ENCODE measurements around the gene MRPL34. TPM values are rescaled to one million over a fixed set of nuclear protein-coding genes. Genes with fewer than 3 reads are reported as not detected.

MRPL34 gene
- total RNA-seq, 1 experiment from 2014 or later = 65.8 TPM

- Mint-ChIP-seq H3K4me3 (ENCODE audit: unreplicated experiment) (no peak overlapping the region), H3K27ac (ENCODE audit: low read depth, unreplicated experiment) (no peak overlapping the region), H3K27me3 (ENCODE audit: insufficient read depth, unreplicated experiment) (no peaks in the 10 kb centered on the region), H3K9me3 (ENCODE audit: unreplicated experiment) (no peaks in the 10 kb centered on the region), H3K36me3 (ENCODE audit: insufficient read depth, unreplicated experiment) (peaks cover 19% of the 10 kb centered on the region), H3K4me1 (ENCODE audit: insufficient read depth, unreplicated experiment) (peaks cover 15% of the 10 kb centered on the region)
- POLR2A ChIA-PET = no interaction called here
- DNase-seq (ENCODE audit: unreplicated experiment) = peak; percentile 79
- TF ChIP-seq, protein P1, sequence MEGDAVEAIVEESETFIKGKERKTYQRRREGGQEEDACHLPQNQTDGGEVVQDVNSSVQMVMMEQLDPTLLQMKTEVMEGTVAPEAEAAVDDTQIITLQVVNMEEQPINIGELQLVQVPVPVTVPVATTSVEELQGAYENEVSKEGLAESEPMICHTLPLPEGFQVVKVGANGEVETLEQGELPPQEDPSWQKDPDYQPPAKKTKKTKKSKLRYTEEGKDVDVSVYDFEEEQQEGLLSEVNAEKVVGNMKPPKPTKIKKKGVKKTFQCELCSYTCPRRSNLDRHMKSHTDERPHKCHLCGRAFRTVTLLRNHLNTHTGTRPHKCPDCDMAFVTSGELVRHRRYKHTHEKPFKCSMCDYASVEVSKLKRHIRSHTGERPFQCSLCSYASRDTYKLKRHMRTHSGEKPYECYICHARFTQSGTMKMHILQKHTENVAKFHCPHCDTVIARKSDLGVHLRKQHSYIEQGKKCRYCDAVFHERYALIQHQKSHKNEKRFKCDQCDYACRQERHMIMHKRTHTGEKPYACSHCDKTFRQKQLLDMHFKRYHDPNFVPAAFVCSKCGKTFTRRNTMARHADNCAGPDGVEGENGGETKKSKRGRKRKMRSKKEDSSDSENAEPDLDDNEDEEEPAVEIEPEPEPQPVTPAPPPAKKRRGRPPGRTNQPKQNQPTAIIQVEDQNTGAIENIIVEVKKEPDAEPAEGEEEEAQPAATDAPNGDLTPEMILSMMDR (IDR thresholded peaks at IDR 0.05; ENCODE audit: unreplicated experiment) = peak; percentile 90
- CTCF ChIA-PET = interaction anchor here (0.6 to 3.0 kb wide), 15 partner anchors 11 to 593 kb away, joined by 3 to 84 read pairs (median 4); partner anchors contain the start of gene ANO8
- intact Hi-C loops (cut with micrococcal nuclease) = loop anchor here (1.0 to 5.0 kb wide), 3 partner anchors 40 to 120 kb away; no protein-coding TSS in a partner anchor
- no TSS peak for BruUV-seq (replicated peaks)
These were observed 40.5 kb downstream of the MRPL34 start for GRCh38 chr19:17346109-17346671.

- peak; percentile 74 for DNase-seq (ENCODE audit: unreplicated experiment)
- BruUV-seq (replicated peaks) = no TSS peak
- POLR2A ChIA-PET = interaction anchor here (0.6 kb wide), 1 partner anchor 436 kb away, joined by 3 read pairs; no protein-coding TSS in a partner anchor
- intact Hi-C loops (cut with micrococcal nuclease) = loop anchor here (5.0 kb wide), 1 partner anchor 55 kb away; no protein-coding TSS in a partner anchor
- peak overlapping the region; percentile 76 for H3K27ac Mint-ChIP-seq (ENCODE audit: low read depth, unreplicated experiment)
- TF ChIP-seq, protein P1 (IDR thresholded peaks at IDR 0.05; ENCODE audit: unreplicated experiment) = no peak
- H3K4me1 Mint-ChIP-seq (ENCODE audit: insufficient read depth, unreplicated experiment) = peaks cover 15% of the 10 kb centered on the region
- CTCF ChIA-PET = interaction anchor here (0.6 to 4.1 kb wide), 10 partner anchors 12 to 436 kb away, joined by 3 to 29 read pairs (median 3); partner anchors contain the start of gene ABHD8
- no peak overlapping the region for H3K4me3 Mint-ChIP-seq (ENCODE audit: unreplicated experiment)
- no peaks in the 10 kb centered on the region for H3K9me3 Mint-ChIP-seq (ENCODE audit: unreplicated experiment)
- peaks cover 9% of the 10 kb centered on the region for H3K36me3 Mint-ChIP-seq (ENCODE audit: insufficient read depth, unreplicated experiment)
- H3K27me3 Mint-ChIP-seq (ENCODE audit: insufficient read depth, unreplicated experiment) = no peaks in the 10 kb centered on the region
These were observed 41.7 kb downstream of the MRPL34 start for GRCh38 chr19:17347361-17347760.

- H3K36me3 Mint-ChIP-seq (ENCODE audit: insufficient read depth, unreplicated experiment) = peaks cover 3% of the 10 kb centered on the region
- H3K9me3 Mint-ChIP-seq (ENCODE audit: unreplicated experiment) = no peaks in the 10 kb centered on the region
- POLR2A ChIA-PET = interaction anchor here (0.6 kb wide), 1 partner anchor 435 kb away, joined by 3 read pairs; no protein-coding TSS in a partner anchor
- H3K27ac Mint-ChIP-seq (ENCODE audit: low read depth, unreplicated experiment) = peak overlapping the region; percentile 76
- DNase-seq (ENCODE audit: unreplicated experiment) = no peak
- no TSS peak for BruUV-seq (replicated peaks)
- H3K4me3 Mint-ChIP-seq (ENCODE audit: unreplicated experiment) = no peak overlapping the region
- TF ChIP-seq, protein P1 (IDR thresholded peaks at IDR 0.05; ENCODE audit: unreplicated experiment) = no peak
- H3K4me1 Mint-ChIP-seq (ENCODE audit: insufficient read depth, unreplicated experiment) = peaks cover 15% of the 10 kb centered on the region
- intact Hi-C loops (cut with micrococcal nuclease) = loop anchor here (5.0 kb wide), 1 partner anchor 56 kb away; no protein-coding TSS in a partner anchor
- CTCF ChIA-PET = interaction anchor here (0.6 to 4.1 kb wide), 6 partner anchors 11 to 304 kb away, joined by 3 to 29 read pairs (median 4); partner anchors contain the start of gene ABHD8
- H3K27me3 Mint-ChIP-seq (ENCODE audit: insufficient read depth, unreplicated experiment) = no peaks in the 10 kb centered on the region
These were observed 42.2 kb downstream of the MRPL34 start for GRCh38 chr19:17347877-17348276.

DNA sequence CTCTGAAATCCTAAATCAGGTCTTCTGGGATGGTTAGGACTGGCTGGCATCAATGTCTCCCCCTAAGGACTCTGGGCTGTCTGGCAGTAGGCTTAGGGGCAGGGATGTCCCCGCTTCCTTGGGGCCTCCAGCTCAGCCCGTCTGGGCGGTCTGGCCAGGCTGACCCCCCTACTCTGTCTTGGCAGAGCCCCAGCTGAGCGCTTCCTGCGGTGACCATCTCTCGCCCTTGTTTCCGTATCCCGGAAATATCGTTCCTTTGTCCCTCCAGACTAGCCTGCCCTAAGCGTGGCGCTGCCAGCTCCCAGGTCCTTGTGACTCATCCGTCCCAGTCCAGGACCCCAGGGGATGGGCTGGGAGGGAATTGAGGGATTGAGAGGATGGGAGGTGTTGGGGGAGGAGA is 43.0 kb downstream of the MRPL34 start:
- intact Hi-C loops (cut with micrococcal nuclease) = loop anchor here (5.0 kb wide), 1 partner anchor 56 kb away; no protein-coding TSS in a partner anchor
- POLR2A ChIA-PET = no interaction called here

More for the DNA sequence above, 43.0 kb downstream of the MRPL34 start:
- no TSS peak for BruUV-seq (replicated peaks)
- Mint-ChIP-seq H3K27me3 (ENCODE audit: insufficient read depth, unreplicated experiment) (no peaks in the 10 kb centered on the region), H3K36me3 (ENCODE audit: insufficient read depth, unreplicated experiment) (no peaks in the 10 kb centered on the region), H3K4me1 (ENCODE audit: insufficient read depth, unreplicated experiment) (peaks cover 15% of the 10 kb centered on the region), H3K4me3 (ENCODE audit: unreplicated experiment) (no peak overlapping the region), H3K9me3 (ENCODE audit: unreplicated experiment) (no peaks in the 10 kb centered on the region), H3K27ac (ENCODE audit: low read depth, unreplicated experiment) (peak overlapping the region; percentile 9)
- peak; percentile 87 for DNase-seq (ENCODE audit: unreplicated experiment)
- TF ChIP-seq, protein P1 (IDR thresholded peaks at IDR 0.05; ENCODE audit: unreplicated experiment) = no peak
- CTCF ChIA-PET = interaction anchor here (0.5 to 4.1 kb wide), 6 partner anchors 8 to 304 kb away, joined by 3 to 29 read pairs (median 6); no protein-coding TSS in a partner anchor
